HepG2 (cell line): ENCODE data around the gene TTC28. TPM values are rescaled to one million over a fixed set of nuclear protein-coding genes. Genes with fewer than 3 reads are reported as not detected.

Source experiments
- ATAC-seq: fragments of 200-7000 bp; cut with Tn5 transposase; 3 replicates; pipeline ENCODE4 v1.9.1; 2020; ENCODE audit warnings: mild to moderate bottlenecking, moderate library complexity
- BruUV-seq: library from RNA; stranded (reverse); fragments of 400-500 nt; replicated peaks from 2 replicates; lab custom pipeline; 2021; lab: Mats Ljungman, UMichigan
- CTCF ChIA-PET: fragments of 300-600 bp; formaldehyde crosslinking; extraction: SDS; loops from one replicate; lab custom pipeline; 2021; ENCODE audit warnings: low total read pairs, inconsistent platforms, low intra/inter-chr PET ratio; lab: Yijun Ruan, JAX
- POLR2A ChIA-PET: fragments of 350-600 bp; sonication (Branson Sonifier 250); formaldehyde crosslinking; loops from one replicate; lab custom pipeline; 2020; ENCODE audit warnings: antibody characterized with exemption, inconsistent platforms; lab: Yijun Ruan, JAX
- DNase-seq: peaks from one replicate; pipeline ENCODE4 v3.0.0-alpha.2; 2015; ENCODE audit warnings: low spot score
- FAIRE-seq: peaks from 3 replicates; lab custom pipeline; 2011; peaks lifted over from hg19 to GRCh38; lab: Jason Lieb, UNC
- H2AFZ ChIP-seq: one replicate; pipeline ENCODE4 v1.6.1; 2011; ENCODE audit warnings: low read length, inconsistent platforms
- H3K27ac ChIP-seq: fragments of 300-600 bp; 3 replicates; pipeline ENCODE4 v1.8.0; 2011; ENCODE audit warnings: mixed run types, mild to moderate bottlenecking, mixed read lengths, low read length, inconsistent platforms; ENCODE audit not compliant: insufficient read depth; ENCODE audit errors: extremely low read length
- H3K27me3 ChIP-seq, 2 experiments: fragments of 200-600 bp in 1 of 2; 2 replicates in 1 of 2; 3 replicates in 1 of 2; pipeline versions ENCODE4 v1.6.0 to v1.8.0; 2011; ENCODE audit warnings: low read length in 2 of 2, mild to moderate bottlenecking in 2 of 2, moderate library complexity in 2 of 2, inconsistent platforms in 1 of 2; ENCODE audit not compliant: insufficient read depth in 2 of 2, control insufficient read depth in 1 of 2
- H3K36me3 ChIP-seq, 2 experiments: fragments of 200-600 bp in 1 of 2; replicated peaks in 1 of 2; 2 replicates in 1 of 2; 3 replicates in 1 of 2; pipeline versions ENCODE4 v1.5.1 to v1.8.0; 2011; ENCODE audit warnings: low read length in 2 of 2, inconsistent platforms in 1 of 2; ENCODE audit not compliant: insufficient read depth in 2 of 2, control insufficient read depth in 1 of 2
- H3K4me1 ChIP-seq: 2 replicates; pipeline ENCODE4 v1.5.1; 2012; ENCODE audit warnings: low read length, inconsistent platforms; ENCODE audit not compliant: insufficient read depth
- H3K4me2 ChIP-seq: 2 replicates; pipeline ENCODE4 v1.6.0; 2011; ENCODE audit warnings: low read depth, low read length, inconsistent platforms
- H3K4me3 ChIP-seq, 3 experiments: fragments of 200-600 bp in 1 of 3; sonication (generic), shearing (Covaris generic) in 1 of 3; replicated peaks in 1 of 3; 2 replicates each; pipeline ENCODE4 v1.5.1; 2011 to 2016; ENCODE audit warnings: low read length in 3 of 3, inconsistent platforms in 2 of 3, low read depth in 2 of 3, mild to moderate bottlenecking in 2 of 3, control low read depth in 1 of 3, mixed read lengths in 1 of 3; ENCODE audit not compliant: insufficient read depth in 1 of 3
- H3K79me2 ChIP-seq: one replicate; pipeline ENCODE4 v1.6.1; 2011; ENCODE audit warnings: low read length, inconsistent platforms; ENCODE audit not compliant: insufficient read depth
- H3K9ac ChIP-seq: 2 replicates; pipeline ENCODE4 v1.6.0; 2011; ENCODE audit warnings: mild to moderate bottlenecking, low read depth, low read length, inconsistent platforms; ENCODE audit not compliant: insufficient read depth
- H3K9me3 ChIP-seq: 2 replicates; pipeline ENCODE4 v1.5.1; 2012; ENCODE audit warnings: mild to moderate bottlenecking, low read length
- H4K20me1 ChIP-seq: 2 replicates; pipeline ENCODE4 v1.6.0; 2011; ENCODE audit warnings: inconsistent platforms, mild to moderate bottlenecking, low read length, moderate library complexity; ENCODE audit not compliant: insufficient read depth
- AKAP8 ChIP-seq: sonication (generic); formaldehyde crosslinking; IDR thresholded peaks from 2 replicates; pipeline ENCODE4 v1.5.1; 2020; ENCODE audit warnings: mild to moderate bottlenecking, missing genetic modification reagents
- ASH2L ChIP-seq: fragments of 300-600, 200-600 bp; sonication (generic); IDR thresholded peaks from 2 replicates; pipeline ENCODE4 v1.7.0; 2017; ENCODE audit warnings: low read depth, mild to moderate bottlenecking, moderate library complexity, mixed read lengths, low read length; ENCODE audit not compliant: insufficient read length
- CTCF ChIP-seq: sonication (generic); formaldehyde crosslinking; IDR thresholded peaks from 2 replicates; pipeline ENCODE4 v1.5.0; 2020; ENCODE audit warnings: mild to moderate bottlenecking, missing genetic modification reagents, moderate library complexity
- FOXO4 ChIP-seq: sonication (generic); formaldehyde crosslinking; conservative IDR thresholded peaks from 2 replicates; pipeline ENCODE4 v1.8.1; 2023; ENCODE audit warnings: missing genetic modification reagents
- HNF1B ChIP-seq: sonication (generic); formaldehyde crosslinking; IDR thresholded peaks from 2 replicates; pipeline ENCODE4 v1.5.1; 2020; ENCODE audit warnings: mild to moderate bottlenecking, moderate library complexity, missing genetic modification reagents
- HNRNPL ChIP-seq: fragments of 200-400 bp; formaldehyde crosslinking; IDR thresholded peaks from 2 replicates; pipeline ENCODE4 v1.6.1; 2017; ENCODE audit warnings: mild to moderate bottlenecking, low read depth, low read length
- HOXA7 ChIP-seq: sonication (generic); formaldehyde crosslinking; IDR thresholded peaks from 2 replicates; pipeline ENCODE4 v1.8.1; 2022; ENCODE audit warnings: mild to moderate bottlenecking, missing genetic modification reagents, moderate library complexity
- MXD1 ChIP-seq: sonication (generic); formaldehyde crosslinking; IDR thresholded peaks from 2 replicates; pipeline ENCODE4 v1.4.0; 2020; ENCODE audit warnings: mild to moderate bottlenecking, missing genetic modification reagents
- PBX3 ChIP-seq: sonication (generic); formaldehyde crosslinking; IDR thresholded peaks from 2 replicates; pipeline ENCODE4 v1.8.1; 2023; ENCODE audit warnings: missing genetic modification reagents, inconsistent platforms, borderline replicate concordance
- RARA ChIP-seq: IDR thresholded peaks from 2 replicates; pipeline ENCODE4 v1.6.1; 2016; ENCODE audit warnings: missing genetic modification reagents, missing compliant biosample characterization
- RNF2 ChIP-seq: fragments of 450-650 bp; conservative IDR thresholded peaks from 2 replicates; pipeline ENCODE4 v1.6.1; 2016; ENCODE audit warnings: low read depth
- ZNF777 ChIP-seq: sonication (generic); formaldehyde crosslinking; IDR thresholded peaks from 2 replicates; pipeline ENCODE4 v1.4.0; 2020; ENCODE audit warnings: missing genetic modification reagents
- WGBS: methylation state at CpG from one replicate; pipeline ENCODE4 v1.1.6; 2017; ENCODE audit warnings: low lambda C conversion rate; 5-methylcytosine and 5-hydroxymethylcytosine counted together
- in situ Hi-C: cut with HindIII; loops from 2 replicates; pipeline ENCODE4 v1.10.0; 2017; ENCODE audit warnings: low pct_unique_long_range_greater_than_20kb; ENCODE audit not compliant: extremely low pct_ligation_motif_present
- intact Hi-C: fragments of 100-400 bp; cut with micrococcal nuclease; formaldehyde crosslinking; loops from one replicate; pipeline ENCODE4 v1.10.0; 2022; ENCODE audit not compliant: unreplicated experiment
- polyA plus RNA-seq, 8 experiments: library from polyadenylated mRNA; depleted of rRNA in 3 of 8; stranded (reverse) in 7 of 8; unstranded in 1 of 8; fragments of >200 nt; fragmentation: Illumina TruSeq in 4 of 8; extraction: Trizol in 4 of 8; gene quantifications; 2 replicates each; pipeline versions ENCODE4 v1.2.1 to v1.2.3, GENCODE V29; 2011 to 2016; ENCODE audit warnings: low read depth in 4 of 8, missing spikeins in 1 of 8, mixed read lengths in 1 of 8; ENCODE audit not compliant: insufficient read depth in 1 of 8
- total RNA-seq, 5 experiments: library from RNA; depleted of rRNA; stranded (reverse); fragments of >200 nt; fragmentation: Illumina TruSeq; extraction: Trizol; gene quantifications; 2 replicates each; pipeline ENCODE4 v1.2.3, GENCODE V29; 2016; ENCODE audit warnings: low read depth in 1 of 5

Gene TTC28
- total and polyA plus RNA-seq, 2 of the 13 experiments (the other 11 are each of a cell fraction or from before 2014, with no cell fraction given) = 4.2 to 13.1 TPM

- CTCF ChIA-PET = no interaction called here
- BruUV-seq = no TSS peak
- DNase-seq = no peak
- no peaks in the 10 kb centered on the region for H3K9me3 ChIP-seq
- H3K4me2 ChIP-seq = no peak overlapping the region
- H3K79me2 ChIP-seq = no peaks in the 10 kb centered on the region
- WGBS = 9% methylated on average over 1 of the region's 1 CpG
- in situ Hi-C loops (no loop called here), intact Hi-C loops (no loop called here)
- H2AFZ ChIP-seq = no peak overlapping the region
- peaks cover 3% of the 10 kb centered on the region; the same call in 1 of the 2 replicates for H4K20me1 ChIP-seq
- H3K36me3 ChIP-seq = no peaks in the 10 kb centered on the region
- no peak for FAIRE-seq
- H3K4me1 ChIP-seq = peaks cover 10% of the 10 kb centered on the region; the same call in 1 of the 2 replicates
- no peak overlapping the region for H3K4me3 ChIP-seq
- no peak for ATAC-seq
- POLR2A ChIA-PET = no interaction called here
- no peak overlapping the region for H3K9ac ChIP-seq
- no peak overlapping the region for H3K27ac ChIP-seq
- TF ChIP-seq ASH2L (no peak), CTCF (CRISPR knock-in tag) (no peak), RNF2 (no peak), HNF1B (CRISPR knock-in tag) (no peak), PBX3 (no peak), FOXO4 (CRISPR knock-in tag) (no peak), ZNF777 (CRISPR knock-in tag) (no peak), HNRNPL (no peak), MXD1 (CRISPR knock-in tag) (no peak), AKAP8 (CRISPR knock-in tag) (no peak), RARA (CRISPR knock-in tag) (no peak), HOXA7 (CRISPR knock-in tag) (no peak)
- TF ChIP-seq, all 625 proteins: peak for 0
- H3K27me3 ChIP-seq = no peaks in the 10 kb centered on the region
These were observed 346.6 kb downstream of the TTC28 start for GRCh38 chr22:28333088-28333487.
